Smooth muscle cell (in vitro differentiated cells): ENCODE data around the gene TMEM39B. TPM values are rescaled to one million over a fixed set of nuclear protein-coding genes. Genes with fewer than 3 reads are reported as not detected.
A peak's percentile ranks its signal among the peaks of the same experiment; 100 is the strongest.

ENCODE experiments used
- DNase-seq: peaks from one replicate; lab custom pipeline; 2025; ENCODE audit not compliant: unreplicated experiment; lab: John Stamatoyannopoulos, UW
- H2AFZ ChIP-seq: fragments of 200-600 bp; sonication (generic); 2 replicates; pipeline ENCODE4 v1.6.0; 2016; ENCODE audit warnings: antibody characterized with exemption, low read depth, mild to moderate bottlenecking
- H3F3A ChIP-seq: fragments of 200-600 bp; sonication (generic); 2 replicates; pipeline ENCODE4 v1.6.0; 2017; ENCODE audit warnings: antibody characterized with exemption, low read depth
- H3K27ac ChIP-seq: fragments of 200-600 bp; sonication (generic); 2 replicates; pipeline ENCODE4 v1.5.1; 2016; ENCODE audit warnings: low read depth, mild to moderate bottlenecking
- H3K27me3 ChIP-seq: fragments of 200-600 bp; sonication (generic); 2 replicates; pipeline ENCODE4 v1.6.1; 2016; ENCODE audit warnings: low read depth, mild to moderate bottlenecking
- H3K36me3 ChIP-seq: fragments of 200-600 bp; sonication (generic); 2 replicates; pipeline ENCODE4 v1.5.1; 2016; ENCODE audit warnings: low read depth
- H3K4me1 ChIP-seq: fragments of 200-600 bp; sonication (generic); 2 replicates; pipeline ENCODE4 v1.5.1; 2016; ENCODE audit warnings: low read depth
- H3K4me2 ChIP-seq: fragments of 200-600 bp; sonication (generic); 2 replicates; pipeline ENCODE4 v1.6.0; 2016; ENCODE audit warnings: mild to moderate bottlenecking
- H3K4me3 ChIP-seq: fragments of 200-600 bp; sonication (generic); 2 replicates; pipeline ENCODE4 v1.5.1; 2016; ENCODE audit warnings: mild to moderate bottlenecking
- H3K79me2 ChIP-seq: fragments of 200-600 bp; sonication (generic); 2 replicates; pipeline ENCODE4 v1.6.0; 2016; ENCODE audit warnings: low read depth, mild to moderate bottlenecking
- H3K9ac ChIP-seq: fragments of 200-600 bp; sonication (generic); 2 replicates; pipeline ENCODE4 v1.6.0; 2016; ENCODE audit warnings: low read depth
- H3K9me3 ChIP-seq: fragments of 200-600 bp; sonication (generic); replicated peaks from 2 replicates; pipeline ENCODE4 v1.5.1; 2016; ENCODE audit warnings: low read depth
- H4K20me1 ChIP-seq: fragments of 200-600 bp; sonication (generic); 2 replicates; pipeline ENCODE4 v1.6.0; 2016; ENCODE audit warnings: low read depth
- CTCF ChIP-seq: fragments of 200-600 bp; sonication (generic); IDR thresholded peaks from 2 replicates; pipeline ENCODE4 v1.5.1; 2017; ENCODE audit warnings: borderline replicate concordance, mild to moderate bottlenecking, antibody characterized with exemption; ENCODE audit not compliant: insufficient read depth, poor library complexity, severe bottlenecking
- WGBS: methylation state at CpG from one replicate; pipeline ENCODE4 v1.1.7; 2016; ENCODE audit warnings: low lambda C conversion rate; 5-methylcytosine and 5-hydroxymethylcytosine counted together
- polyA plus RNA-seq: library from polyadenylated mRNA; unstranded; fragments of >200 nt; fragmentation: Nextera tagmentation; extraction: Ambion mirVana; gene quantifications from 2 replicates; pipeline ENCODE4 v1.2.1, GENCODE V29; 2016
- total RNA-seq: library from RNA; depleted of rRNA; stranded (reverse); fragments of >200 nt; gene quantifications from 2 replicates; pipeline ENCODE4 v1.2.3, GENCODE V29; 2014

Gene TMEM39B
- total and polyA plus RNA-seq, 2 experiments from 2014 or later = 7.5 to 9.4 TPM

DNA sequence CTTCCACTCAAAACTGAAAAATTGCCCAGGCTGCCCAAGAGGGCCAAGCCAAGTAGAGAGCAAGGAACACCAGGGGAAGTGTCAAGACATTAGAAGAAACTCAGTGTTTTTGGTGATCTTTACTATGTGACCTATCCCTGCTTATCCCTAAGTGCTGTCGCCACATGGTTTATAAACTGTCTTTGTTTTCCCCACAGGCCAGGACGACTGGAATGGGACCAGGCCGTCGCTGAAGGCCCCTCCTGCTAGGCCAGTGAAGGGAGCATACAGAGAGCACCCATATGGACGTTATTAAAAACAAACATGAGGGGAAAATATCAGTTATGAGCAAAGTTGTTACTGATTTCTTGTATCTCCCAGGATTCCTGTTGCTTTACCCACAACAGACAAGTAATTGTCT is 30.4 kb upstream of the TMEM39B start:
- Histone ChIP-seq H3K27ac (no peak overlapping the region), H4K20me1 (peaks cover 21% of the 10 kb centered on the region), H3K9me3 (no peaks in the 10 kb centered on the region), H3K9ac (no peak overlapping the region), H3K4me1 (no peaks in the 10 kb centered on the region), H3K79me2 (peaks cover 63% of the 10 kb centered on the region), H2AFZ (no peak overlapping the region), H3K27me3 (no peaks in the 10 kb centered on the region), H3F3A (no peaks in the 10 kb centered on the region), H3K4me2 (no peak overlapping the region), H3K36me3 (peaks cover 55% of the 10 kb centered on the region), H3K4me3 (no peak overlapping the region)
- 96% methylated on average over 5 of the region's 5 CpGs for whole genome bisulfite sequencing
- no peak for TF ChIP-seq CTCF
- no peak for DNase-seq

DNA sequence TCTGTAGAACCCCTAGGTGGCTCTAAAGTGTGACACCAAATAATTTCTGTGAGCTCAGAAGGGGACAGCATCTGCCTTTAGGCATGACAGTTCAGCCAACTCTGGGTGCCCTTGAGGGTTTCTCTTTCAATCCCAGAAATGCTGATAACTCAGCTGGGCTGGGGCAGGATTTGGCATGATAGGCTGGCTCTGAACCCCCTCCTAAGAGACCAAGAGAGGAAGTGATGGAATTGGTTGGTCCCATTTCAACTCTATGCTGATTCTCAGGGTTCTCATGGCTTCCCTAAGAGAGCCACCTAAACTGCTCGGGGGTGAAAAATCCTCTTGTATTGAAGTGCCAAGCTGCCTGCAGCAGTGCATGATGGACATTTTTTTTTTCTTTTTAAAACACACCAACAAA is 28.5 kb upstream of the TMEM39B start:
- Histone ChIP-seq H3K4me2 (no peak overlapping the region), H3K36me3 (peaks cover 53% of the 10 kb centered on the region), H3K4me1 (no peaks in the 10 kb centered on the region), H4K20me1 (peaks cover 40% of the 10 kb centered on the region), H3K27me3 (no peaks in the 10 kb centered on the region), H2AFZ (no peak overlapping the region), H3F3A (peaks cover 3% of the 10 kb centered on the region), H3K9ac (no peak overlapping the region), H3K4me3 (no peak overlapping the region), H3K9me3 (no peaks in the 10 kb centered on the region), H3K27ac (no peak overlapping the region), H3K79me2 (peaks cover 50% of the 10 kb centered on the region)
- no peak for TF ChIP-seq CTCF
- no peak for DNase-seq
- 100% methylated on average over 1 of the region's 1 CpG for WGBS

GRCh38 chr1:32045772-32046171 is 27.0 kb upstream of the TMEM39B start:
- no peaks in the 10 kb centered on the region for H3K27me3 ChIP-seq
- no peak for TF ChIP-seq CTCF
- H4K20me1 ChIP-seq = peaks cover 56% of the 10 kb centered on the region
- no peaks in the 10 kb centered on the region for H3K4me1 ChIP-seq
- no peak for DNase-seq
- H3K27ac ChIP-seq = peak overlapping the region; percentile 21
- WGBS = 94% methylated on average over 2 of the region's 2 CpGs
- H3K79me2 ChIP-seq = peaks cover 50% of the 10 kb centered on the region
- no peak overlapping the region for H3K4me3 ChIP-seq
- peaks cover 53% of the 10 kb centered on the region for H3K36me3 ChIP-seq
- H3K9ac ChIP-seq = no peak overlapping the region
- H3K4me2 ChIP-seq = no peak overlapping the region
- H2AFZ ChIP-seq = no peak overlapping the region
- no peaks in the 10 kb centered on the region for H3K9me3 ChIP-seq
- H3F3A ChIP-seq = peaks cover 8% of the 10 kb centered on the region

DNA sequence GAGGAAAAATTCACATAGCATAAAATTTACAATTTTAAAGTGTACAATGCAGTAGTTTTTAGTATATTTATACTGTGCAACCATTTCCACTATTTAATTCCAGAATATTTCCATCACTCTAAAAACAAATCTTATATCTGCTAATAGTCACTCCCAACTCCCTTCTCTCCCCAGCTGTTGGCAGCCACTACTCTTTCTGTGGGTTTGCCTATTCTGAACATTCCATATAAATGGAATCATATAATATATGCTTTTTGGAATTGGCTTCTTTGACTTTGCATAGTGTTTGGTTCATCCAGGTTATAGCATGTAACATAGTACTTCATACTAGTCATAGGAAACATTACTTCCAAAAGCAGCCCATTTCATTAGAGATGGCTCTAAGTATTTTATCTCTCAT is 25.0 kb upstream of the TMEM39B start:
- no peak for TF ChIP-seq CTCF
- Histone ChIP-seq H3K27ac (no peak overlapping the region), H4K20me1 (peaks cover 75% of the 10 kb centered on the region), H3K4me3 (no peak overlapping the region), H3K9me3 (no peaks in the 10 kb centered on the region), H2AFZ (no peak overlapping the region), H3K4me2 (no peak overlapping the region), H3K4me1 (no peaks in the 10 kb centered on the region), H3K36me3 (peaks cover 48% of the 10 kb centered on the region), H3F3A (peaks cover 14% of the 10 kb centered on the region), H3K9ac (no peak overlapping the region), H3K27me3 (no peaks in the 10 kb centered on the region), H3K79me2 (peaks cover 41% of the 10 kb centered on the region)
- no peak for DNase-seq
